HL-60/S4 treated with retinoic acid at 250 ng/mL for 4 days and 3 days (cell line): Measurements from ENCODE around the gene ASMTL.
"Not testable (repeated sequence)": the region's sequence is repeated elsewhere in the genome, so short reads cannot be mapped to it uniquely, and the experiment has no call there.

Source experiments
- in situ Hi-C: fragments of 300-500 bp; cut with MboI; formaldehyde crosslinking; loops from 2 replicates; pipeline ENCODE4 v1.7.0; 2022; ENCODE audit warnings: low sequenced_read_pairs

The ASMTL gene

GRCh38 chrX:1462596-1463251, 10.0 kb upstream of the ASMTL start:
- in situ Hi-C loops, result loop anchor here (25.0 kb wide), 1 partner anchor 125 kb away; the partner anchor contains the start of gene AKAP17A

- in situ Hi-C loops, result loop anchor here (25.0 kb wide), 1 partner anchor 125 kb away; the partner anchor contains the start of gene AKAP17A
Measured at GRCh38 chrX:1462110-1462509, 9.4 kb upstream of the ASMTL start.

- in situ Hi-C loops, result loop anchor here (25.0 kb wide), 1 partner anchor 131 kb away; the partner anchor contains the start of gene AKAP17A
Measured at GRCh38 chrX:1455948-1456280, 3.2 kb upstream of the ASMTL start.

GRCh38 chrX:1453951-1454785, 1.5 kb upstream of the ASMTL start:
- in situ Hi-C loops, result loop anchor here (25.0 kb wide), 1 partner anchor 133 kb away; the partner anchor contains the start of gene AKAP17A

- in situ Hi-C loops, result loop anchor here (25.0 kb wide), 1 partner anchor 134 kb away; the partner anchor contains the start of gene AKAP17A
Measured at GRCh38 chrX:1453395-1453783, 680 bp upstream of the ASMTL start.

GRCh38 chrX:1451661-1452515, 821 bp downstream of the ASMTL start:
- in situ Hi-C loops, result loop anchor here (25.0 kb wide), 1 partner anchor 135 kb away; the partner anchor contains the start of gene AKAP17A

GRCh38 chrX:1451251-1451660, 1.5 kb downstream of the ASMTL start:
- in situ Hi-C loops, result loop anchor here (25.0 kb wide), 1 partner anchor 136 kb away; the partner anchor contains the start of gene AKAP17A

GRCh38 chrX:1450361-1451161, 2.1 kb downstream of the ASMTL start:
- in situ Hi-C loops, result loop anchor here (25.0 kb wide), 1 partner anchor 137 kb away; the partner anchor contains the start of gene AKAP17A

GRCh38 chrX:1449823-1450149, 2.9 kb downstream of the ASMTL start:
- in situ Hi-C loops, result loop anchor here (25.0 kb wide), 1 partner anchor 138 kb away; the partner anchor contains the start of gene AKAP17A

GRCh38 chrX:1449036-1449822, 3.5 kb downstream of the ASMTL start:
- in situ Hi-C loops, result no loop called here

- in situ Hi-C loops, result not testable (repeated sequence)
Measured at GRCh38 chrX:1448573-1449001, 4.1 kb downstream of the ASMTL start.

GRCh38 chrX:1447969-1448572, 4.6 kb downstream of the ASMTL start:
- in situ Hi-C loops, result not testable (repeated sequence)

GRCh38 chrX:1446984-1447968, 5.4 kb downstream of the ASMTL start:
- in situ Hi-C loops, result not testable (repeated sequence)

- in situ Hi-C loops, result no loop called here
Measured at GRCh38 chrX:1444561-1445500, 7.9 kb downstream of the ASMTL start.

- in situ Hi-C loops, result no loop called here
Measured at GRCh38 chrX:1443496-1444075, 9.1 kb downstream of the ASMTL start.

GRCh38 chrX:1442724-1443367, 9.9 kb downstream of the ASMTL start:
- in situ Hi-C loops, result no loop called here
